ENCODE data around the gene C1R.

DNA sequence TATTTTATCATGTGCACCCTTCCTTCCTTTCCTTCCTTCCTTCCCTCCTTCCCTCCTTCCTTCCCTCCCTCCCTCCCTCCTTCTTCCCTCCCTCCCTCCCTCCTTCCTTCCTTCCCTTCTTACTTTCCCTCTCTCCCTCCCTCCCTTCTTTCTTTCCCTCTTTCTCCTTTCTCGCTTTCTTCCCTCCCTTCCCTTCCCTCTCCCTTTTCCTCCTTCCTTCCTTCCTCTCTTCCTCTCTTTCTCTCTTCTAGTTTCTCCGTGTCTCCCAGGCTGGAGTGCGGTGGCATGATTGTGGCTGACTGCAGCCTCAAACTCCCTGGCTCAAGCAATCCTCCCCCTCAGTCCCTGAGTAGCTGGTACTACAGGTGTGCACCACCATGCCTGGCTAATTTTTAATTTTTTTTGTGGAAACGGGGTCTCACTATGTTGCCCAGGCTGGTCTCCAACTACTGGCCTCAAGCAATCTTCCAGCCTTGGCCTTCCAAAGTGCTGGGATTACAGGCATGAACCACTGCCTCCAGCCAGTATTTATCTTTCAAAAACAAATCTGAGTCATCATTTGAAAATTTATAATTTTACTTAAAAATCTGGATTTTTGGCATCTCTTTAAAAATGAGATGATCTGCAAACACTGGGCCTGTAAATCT, 8.9 kb upstream of the C1R start:
- TF ChIP-seq PHF8 (conservative IDR thresholded peaks at IDR 0.05; ENCODE audit: low read depth, low read length): no peak
- TF ChIP-seq, protein P1, sequence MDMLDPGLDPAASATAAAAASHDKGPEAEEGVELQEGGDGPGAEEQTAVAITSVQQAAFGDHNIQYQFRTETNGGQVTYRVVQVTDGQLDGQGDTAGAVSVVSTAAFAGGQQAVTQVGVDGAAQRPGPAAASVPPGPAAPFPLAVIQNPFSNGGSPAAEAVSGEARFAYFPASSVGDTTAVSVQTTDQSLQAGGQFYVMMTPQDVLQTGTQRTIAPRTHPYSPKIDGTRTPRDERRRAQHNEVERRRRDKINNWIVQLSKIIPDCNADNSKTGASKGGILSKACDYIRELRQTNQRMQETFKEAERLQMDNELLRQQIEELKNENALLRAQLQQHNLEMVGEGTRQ (IDR thresholded peaks at IDR 0.05; ENCODE audit: low read length): no peak
- no peak for TF ChIP-seq POLR2A (IDR thresholded peaks at IDR 0.05; ENCODE audit: control extremely low read depth in 1 of 2, low read depth in 2 of 2, low read length in 2 of 2)
- no peak for TF ChIP-seq CREB1 (IDR thresholded peaks at IDR 0.05)
